H1 (cell line): ENCODE results near the gene SPON2.

Experiments used
- CEBPB ChIP-seq: IDR thresholded peaks from 2 replicates; pipeline ENCODE4 v1.6.1; 2012; ENCODE audit warnings: low read depth, low read length
- JUND ChIP-seq: IDR thresholded peaks from 2 replicates; pipeline ENCODE4 v1.6.1; 2011; ENCODE audit warnings: mild to moderate bottlenecking, improper control_type of control experiment, low read length
- KDM1A ChIP-seq: fragments of 200-600, 300-600 bp; sonication (generic); IDR thresholded peaks from 2 replicates; pipeline ENCODE4 v1.7.1; 2016; ENCODE audit warnings: mild to moderate bottlenecking, low read length, borderline replicate concordance
- POLR2A ChIP-seq, 2 experiments: IDR thresholded peaks; 1 replicate in 1 of 2; 2 replicates in 1 of 2; pipeline ENCODE4 v1.6.1; 2011; ENCODE audit warnings: low read depth in 2 of 2, low read length in 2 of 2, mild to moderate bottlenecking in 2 of 2; ENCODE audit errors: control extremely low read depth in 1 of 2
- POLR2AphosphoS5 ChIP-seq: IDR thresholded peaks from 2 replicates; pipeline ENCODE4 v1.6.1; 2011; ENCODE audit warnings: low read depth, low read length
- SP1 ChIP-seq: IDR thresholded peaks from 2 replicates; pipeline ENCODE4 v1.6.1; 2011; ENCODE audit warnings: low read depth, low read length
- TEAD4 ChIP-seq: IDR thresholded peaks from 2 replicates; pipeline ENCODE4 v1.6.1; 2012; ENCODE audit warnings: low read depth, low read length, inconsistent platforms, mixed read lengths
- TF ChIP-seq, protein P1 (sequence below), 3 experiments: IDR thresholded peaks; 1 replicate in 2 of 3; 2 replicates in 1 of 3; pipeline versions ENCODE4 v1.5.1 to v1.6.1; 2011; ENCODE audit warnings: low read length in 3 of 3, mild to moderate bottlenecking in 3 of 3, inconsistent platforms in 2 of 3, low read depth in 1 of 3, moderate library complexity in 1 of 3; ENCODE audit not compliant: insufficient read depth in 1 of 3; ENCODE audit errors: control extremely low read depth in 1 of 3
- TF ChIP-seq, protein P2 (sequence below): IDR thresholded peaks from 2 replicates; pipeline ENCODE4 v1.6.1; 2011; ENCODE audit warnings: low read depth, mild to moderate bottlenecking, low read length; ENCODE audit not compliant: insufficient read depth

DNA sequence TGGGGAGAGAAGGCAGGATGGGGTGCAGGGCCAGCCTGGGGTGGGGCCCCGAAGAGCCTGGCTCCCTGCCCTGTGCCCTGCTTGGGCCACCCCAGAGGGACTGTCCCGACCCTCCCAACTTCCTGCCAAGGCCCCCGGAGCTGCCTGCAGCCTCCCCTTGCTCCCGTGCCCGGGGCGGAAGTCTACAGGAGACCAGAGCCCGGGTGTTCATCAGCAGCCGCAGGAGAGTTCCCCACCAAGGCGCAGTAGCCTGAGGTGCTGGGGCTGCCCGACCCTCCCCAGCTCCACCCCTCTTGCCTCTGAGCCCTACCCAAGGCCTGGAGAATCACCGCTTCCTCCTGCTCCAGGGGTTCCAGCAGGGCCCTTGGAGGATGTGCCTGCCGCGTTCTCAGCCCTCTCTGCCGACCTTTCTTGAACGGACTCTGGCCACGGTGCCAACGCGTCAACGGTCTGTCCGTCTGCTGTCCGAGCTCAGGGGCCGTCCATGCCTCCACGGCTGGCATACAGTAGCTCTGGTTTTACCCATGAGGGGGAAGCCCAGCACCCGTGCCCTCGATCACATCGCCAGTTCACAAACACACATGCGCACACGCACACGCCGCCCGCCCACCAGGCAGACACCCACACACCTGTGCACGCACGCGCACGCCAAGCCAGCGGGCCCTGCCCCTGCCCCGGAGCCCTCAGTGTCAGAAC is 36.0 kb upstream of the SPON2 start:
- TF ChIP-seq TEAD4 = no peak
- TF ChIP-seq, protein P1, sequence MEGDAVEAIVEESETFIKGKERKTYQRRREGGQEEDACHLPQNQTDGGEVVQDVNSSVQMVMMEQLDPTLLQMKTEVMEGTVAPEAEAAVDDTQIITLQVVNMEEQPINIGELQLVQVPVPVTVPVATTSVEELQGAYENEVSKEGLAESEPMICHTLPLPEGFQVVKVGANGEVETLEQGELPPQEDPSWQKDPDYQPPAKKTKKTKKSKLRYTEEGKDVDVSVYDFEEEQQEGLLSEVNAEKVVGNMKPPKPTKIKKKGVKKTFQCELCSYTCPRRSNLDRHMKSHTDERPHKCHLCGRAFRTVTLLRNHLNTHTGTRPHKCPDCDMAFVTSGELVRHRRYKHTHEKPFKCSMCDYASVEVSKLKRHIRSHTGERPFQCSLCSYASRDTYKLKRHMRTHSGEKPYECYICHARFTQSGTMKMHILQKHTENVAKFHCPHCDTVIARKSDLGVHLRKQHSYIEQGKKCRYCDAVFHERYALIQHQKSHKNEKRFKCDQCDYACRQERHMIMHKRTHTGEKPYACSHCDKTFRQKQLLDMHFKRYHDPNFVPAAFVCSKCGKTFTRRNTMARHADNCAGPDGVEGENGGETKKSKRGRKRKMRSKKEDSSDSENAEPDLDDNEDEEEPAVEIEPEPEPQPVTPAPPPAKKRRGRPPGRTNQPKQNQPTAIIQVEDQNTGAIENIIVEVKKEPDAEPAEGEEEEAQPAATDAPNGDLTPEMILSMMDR (IDR thresholded peaks at IDR 0.05; ENCODE audit: control extremely low read depth in 1 of 3, insufficient read depth in 1 of 3, low read depth in 1 of 3, low read length in 3 of 3) = no peak
- TF ChIP-seq KDM1A = no peak
- TF ChIP-seq POLR2A (IDR thresholded peaks at IDR 0.05; ENCODE audit: control extremely low read depth in 1 of 2, low read depth in 2 of 2, low read length in 2 of 2) = no peak
- TF ChIP-seq CEBPB = no peak
- TF ChIP-seq, protein P2, sequence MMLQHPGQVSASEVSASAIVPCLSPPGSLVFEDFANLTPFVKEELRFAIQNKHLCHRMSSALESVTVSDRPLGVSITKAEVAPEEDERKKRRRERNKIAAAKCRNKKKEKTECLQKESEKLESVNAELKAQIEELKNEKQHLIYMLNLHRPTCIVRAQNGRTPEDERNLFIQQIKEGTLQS = no peak
- no peak for TF ChIP-seq POLR2AphosphoS5
- TF ChIP-seq JUND = no peak
- no peak for TF ChIP-seq SP1
